ENCODE data around the gene BMF. TPM values are rescaled to one million over a fixed set of nuclear protein-coding genes. Genes with fewer than 3 reads are reported as not detected.

Gene BMF
- total RNA-seq, 1 donor from 2014 or later, result 43.4 TPM

DNA sequence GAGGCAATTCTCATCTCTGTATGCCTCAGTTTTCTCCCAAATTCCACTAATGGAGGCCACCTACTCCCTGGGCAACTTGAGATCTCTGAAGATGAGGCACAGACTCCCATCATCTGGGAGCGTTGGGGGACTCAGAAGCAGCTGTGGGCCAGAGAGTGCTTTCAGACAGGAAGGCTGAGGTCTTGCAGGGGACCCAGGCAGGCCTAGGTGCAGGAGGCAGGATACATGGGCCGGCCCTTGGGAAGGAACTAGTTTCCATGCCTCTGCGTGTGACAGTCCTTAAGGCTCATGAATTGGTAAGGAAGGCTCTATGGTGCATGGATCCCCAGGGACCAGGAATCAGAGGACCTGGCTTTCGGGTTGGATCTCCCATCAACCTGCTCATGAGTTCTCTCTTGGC is 14.5 kb downstream of the BMF start:
- H3K4me3 ChIP-seq (ENCODE audit: low read depth, low read length), result no peak overlapping the region
- TF ChIP-seq, protein P1, sequence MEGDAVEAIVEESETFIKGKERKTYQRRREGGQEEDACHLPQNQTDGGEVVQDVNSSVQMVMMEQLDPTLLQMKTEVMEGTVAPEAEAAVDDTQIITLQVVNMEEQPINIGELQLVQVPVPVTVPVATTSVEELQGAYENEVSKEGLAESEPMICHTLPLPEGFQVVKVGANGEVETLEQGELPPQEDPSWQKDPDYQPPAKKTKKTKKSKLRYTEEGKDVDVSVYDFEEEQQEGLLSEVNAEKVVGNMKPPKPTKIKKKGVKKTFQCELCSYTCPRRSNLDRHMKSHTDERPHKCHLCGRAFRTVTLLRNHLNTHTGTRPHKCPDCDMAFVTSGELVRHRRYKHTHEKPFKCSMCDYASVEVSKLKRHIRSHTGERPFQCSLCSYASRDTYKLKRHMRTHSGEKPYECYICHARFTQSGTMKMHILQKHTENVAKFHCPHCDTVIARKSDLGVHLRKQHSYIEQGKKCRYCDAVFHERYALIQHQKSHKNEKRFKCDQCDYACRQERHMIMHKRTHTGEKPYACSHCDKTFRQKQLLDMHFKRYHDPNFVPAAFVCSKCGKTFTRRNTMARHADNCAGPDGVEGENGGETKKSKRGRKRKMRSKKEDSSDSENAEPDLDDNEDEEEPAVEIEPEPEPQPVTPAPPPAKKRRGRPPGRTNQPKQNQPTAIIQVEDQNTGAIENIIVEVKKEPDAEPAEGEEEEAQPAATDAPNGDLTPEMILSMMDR (IDR thresholded peaks at IDR 0.05; ENCODE audit: insufficient read depth, low read length, poor library complexity, severe bottlenecking), result no peak
- no peaks in the 10 kb centered on the region for H3K27me3 ChIP-seq (ENCODE audit: control insufficient read depth, insufficient read depth, low read length)
- no peak for DNase-seq (ENCODE audit: low read depth)
- H3K36me3 ChIP-seq (ENCODE audit: control insufficient read depth, insufficient read depth, low read length), result peaks cover 1% of the 10 kb centered on the region

DNA sequence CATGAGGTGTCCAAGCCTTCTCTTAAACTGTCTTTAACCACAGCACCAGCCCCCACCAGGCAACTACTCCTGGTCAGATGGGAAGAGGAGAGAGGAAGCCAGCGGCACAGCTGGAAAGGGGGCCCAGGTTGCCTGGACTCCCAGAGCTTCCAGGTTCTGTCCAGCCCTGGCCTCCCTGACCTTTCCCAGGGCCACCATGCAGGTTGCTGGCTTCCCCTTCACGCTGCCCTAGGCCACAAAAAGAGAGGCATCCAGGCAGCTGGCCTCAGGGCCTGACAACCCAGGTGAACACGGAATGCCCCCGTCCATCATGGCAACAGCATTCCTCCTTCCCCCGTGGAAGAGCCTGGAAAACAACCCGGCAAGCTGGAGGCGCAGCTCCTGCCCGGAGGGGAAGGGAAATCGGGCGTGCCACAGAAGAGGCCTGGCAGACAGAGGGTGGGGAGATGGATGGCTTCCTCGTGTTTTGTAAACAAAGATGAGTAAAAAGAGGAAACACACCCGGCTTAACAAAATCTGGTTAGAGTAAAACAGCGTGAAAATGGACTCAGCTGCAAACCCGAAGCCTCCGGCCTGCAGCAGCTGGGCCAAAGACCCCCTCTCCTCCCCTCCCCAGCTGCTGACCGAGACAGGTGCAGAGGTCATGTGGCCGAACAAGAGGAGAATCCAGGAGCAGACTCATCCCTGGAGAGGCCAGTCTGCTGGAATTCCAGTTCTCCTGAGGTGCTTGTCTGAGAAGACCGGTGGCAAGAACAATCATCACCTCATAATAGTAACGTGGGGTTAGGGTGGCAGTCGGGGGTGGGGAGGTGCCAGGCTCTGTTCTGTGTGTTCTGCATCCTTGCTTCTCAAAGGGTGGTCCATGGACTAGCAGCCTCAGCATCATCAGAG is 15.5 kb downstream of the BMF start:
- Histone ChIP-seq H3K4me3 (ENCODE audit: low read depth, low read length) (no peak overlapping the region), H3K36me3 (ENCODE audit: control insufficient read depth, insufficient read depth, low read length) (peaks cover 1% of the 10 kb centered on the region), H3K27me3 (ENCODE audit: control insufficient read depth, insufficient read depth, low read length) (no peaks in the 10 kb centered on the region)
- TF ChIP-seq, protein P1 (IDR thresholded peaks at IDR 0.05; ENCODE audit: insufficient read depth, low read length, poor library complexity, severe bottlenecking), result no peak
- DNase-seq (ENCODE audit: low read depth), result no peak

DNA sequence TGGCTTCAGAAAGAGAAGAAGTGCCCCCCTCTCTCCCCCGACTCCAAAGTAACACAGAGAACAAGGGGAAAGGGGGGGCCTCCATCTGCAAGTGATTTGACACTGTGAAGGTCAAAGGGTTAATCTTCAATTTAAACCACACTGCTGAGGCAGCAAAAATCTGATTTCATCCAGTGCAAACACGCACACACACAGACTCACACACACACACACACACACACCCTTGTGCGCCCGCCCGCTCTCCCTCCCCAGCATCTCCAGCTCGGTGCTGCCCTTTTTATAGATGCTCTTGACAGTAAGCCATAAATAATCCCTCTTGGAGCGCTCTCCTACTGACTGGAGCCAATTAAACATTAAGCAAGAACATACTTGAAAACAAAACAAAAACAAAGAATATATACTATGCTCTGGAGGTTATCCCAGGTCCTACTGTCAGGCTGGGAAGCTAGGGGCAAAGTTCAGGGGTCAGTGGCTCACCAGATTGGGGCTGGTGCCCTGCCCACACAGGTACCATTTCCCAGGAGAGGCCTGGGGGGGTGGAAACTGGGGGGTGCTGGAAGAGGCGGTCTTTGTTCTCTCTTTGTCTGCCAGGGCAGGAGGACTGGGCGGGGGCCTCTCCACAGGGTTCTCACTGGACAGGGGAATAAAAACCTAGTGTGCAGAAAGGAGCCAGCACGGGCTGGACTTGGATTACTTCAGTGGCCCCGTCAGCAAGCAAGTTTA is 16.3 kb downstream of the BMF start:
- no peaks in the 10 kb centered on the region for H3K36me3 ChIP-seq (ENCODE audit: control insufficient read depth, insufficient read depth, low read length)
- no peak for DNase-seq (ENCODE audit: low read depth)
- no peak overlapping the region for H3K4me3 ChIP-seq (ENCODE audit: low read depth, low read length)
- H3K27me3 ChIP-seq (ENCODE audit: control insufficient read depth, insufficient read depth, low read length), result no peaks in the 10 kb centered on the region
- TF ChIP-seq, protein P1 (IDR thresholded peaks at IDR 0.05; ENCODE audit: insufficient read depth, low read length, poor library complexity, severe bottlenecking), result no peak

DNA sequence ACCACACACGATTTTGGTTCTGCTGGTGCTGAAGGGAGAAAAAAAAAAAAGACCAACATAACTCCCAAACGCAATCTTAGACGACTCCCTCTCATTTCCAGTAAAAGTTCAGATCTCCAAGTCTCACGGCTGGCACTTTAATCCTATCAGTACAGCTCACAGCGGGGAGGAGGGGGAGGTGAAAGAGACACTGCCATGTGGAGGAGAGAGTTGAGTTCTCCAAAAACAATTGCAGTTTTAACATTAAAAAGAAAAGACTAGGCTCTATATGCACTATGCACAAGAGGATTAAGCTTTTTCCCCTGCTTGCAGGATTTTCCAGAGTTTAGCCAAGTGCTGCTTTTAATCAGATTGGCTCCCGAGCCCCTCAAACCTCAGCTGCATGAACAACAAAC is 16.8 kb downstream of the BMF start:
- no peak for DNase-seq (ENCODE audit: low read depth)
- Histone ChIP-seq H3K36me3 (ENCODE audit: control insufficient read depth, insufficient read depth, low read length) (no peaks in the 10 kb centered on the region), H3K27me3 (ENCODE audit: control insufficient read depth, insufficient read depth, low read length) (no peaks in the 10 kb centered on the region), H3K4me3 (ENCODE audit: low read depth, low read length) (no peak overlapping the region)
- TF ChIP-seq, protein P1 (IDR thresholded peaks at IDR 0.05; ENCODE audit: insufficient read depth, low read length, poor library complexity, severe bottlenecking), result no peak

DNA sequence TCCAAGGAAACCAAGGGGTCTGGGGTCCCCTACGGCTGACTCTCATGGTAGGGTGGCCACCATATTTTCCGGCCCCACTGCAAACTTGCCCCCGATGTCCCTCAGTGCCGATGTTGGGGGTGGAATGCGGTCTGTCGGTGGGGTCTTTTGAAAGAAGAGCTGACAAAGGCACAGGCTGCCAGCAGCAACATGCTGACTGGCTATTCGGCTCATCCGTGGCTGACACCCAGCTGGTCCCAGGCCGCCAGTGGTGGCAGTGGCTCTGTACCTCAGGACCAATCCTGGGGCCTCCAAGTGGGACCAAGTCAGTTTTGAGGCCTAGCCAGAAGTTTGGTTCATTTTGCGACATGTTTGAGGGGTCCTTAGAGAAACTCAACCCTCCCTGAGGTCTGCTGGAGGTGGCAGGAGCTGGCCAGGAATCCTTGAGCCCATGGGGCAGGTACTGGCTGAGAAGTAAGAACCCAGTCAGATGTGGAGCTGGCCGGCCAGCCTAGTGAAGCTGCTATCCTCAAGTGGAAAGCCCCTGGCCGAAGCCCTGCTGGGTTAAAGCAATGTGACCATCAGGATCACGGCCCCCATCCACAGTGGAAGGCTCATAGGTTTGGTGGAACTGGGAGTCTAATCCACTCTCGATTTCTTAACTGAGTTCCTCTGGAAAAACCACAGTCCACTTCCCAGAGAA is 17.8 kb downstream of the BMF start:
- Histone ChIP-seq H3K27me3 (ENCODE audit: control insufficient read depth, insufficient read depth, low read length) (no peaks in the 10 kb centered on the region), H3K36me3 (ENCODE audit: control insufficient read depth, insufficient read depth, low read length) (no peaks in the 10 kb centered on the region), H3K4me3 (ENCODE audit: low read depth, low read length) (no peak overlapping the region)
- DNase-seq (ENCODE audit: low read depth), result no peak
- TF ChIP-seq, protein P1 (IDR thresholded peaks at IDR 0.05; ENCODE audit: insufficient read depth, low read length, poor library complexity, severe bottlenecking), result no peak
